ENCODE results near the gene WIPF1.

Gene WIPF1

DNA sequence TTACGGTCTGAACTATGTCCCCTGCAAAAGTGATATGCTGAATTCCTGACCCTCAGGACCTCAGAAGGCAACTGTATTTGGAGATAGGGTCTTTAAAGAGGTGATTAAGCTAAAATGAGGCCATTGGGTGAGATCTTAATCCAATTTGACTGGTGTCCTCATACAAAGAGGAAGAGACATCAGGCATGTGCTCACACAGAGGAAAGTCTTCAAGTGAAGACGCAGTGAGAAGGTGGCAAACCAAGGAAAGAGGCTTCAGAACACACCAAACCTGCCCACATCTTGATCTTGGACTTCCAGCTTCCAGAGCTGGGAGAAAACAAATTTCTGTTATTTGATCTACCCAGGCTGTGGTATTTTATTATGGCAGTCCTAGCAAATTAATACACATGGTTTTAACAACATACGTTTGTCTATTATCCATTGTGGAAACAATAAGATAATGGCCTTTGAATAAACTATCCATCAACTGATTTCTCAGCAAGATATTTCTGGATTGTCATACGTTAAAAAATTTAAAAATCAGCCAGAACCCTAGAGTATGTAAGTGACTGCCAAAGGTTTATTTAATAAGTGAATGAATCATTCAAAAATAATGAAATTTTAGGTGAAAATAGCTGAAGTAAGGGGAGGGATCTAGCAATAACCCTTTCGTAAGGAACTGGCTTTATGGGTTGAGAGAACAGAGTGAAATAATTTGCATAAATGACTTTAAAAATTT is 6.5 kb downstream of the WIPF1 start:
- TF ChIP-seq, protein P1, sequence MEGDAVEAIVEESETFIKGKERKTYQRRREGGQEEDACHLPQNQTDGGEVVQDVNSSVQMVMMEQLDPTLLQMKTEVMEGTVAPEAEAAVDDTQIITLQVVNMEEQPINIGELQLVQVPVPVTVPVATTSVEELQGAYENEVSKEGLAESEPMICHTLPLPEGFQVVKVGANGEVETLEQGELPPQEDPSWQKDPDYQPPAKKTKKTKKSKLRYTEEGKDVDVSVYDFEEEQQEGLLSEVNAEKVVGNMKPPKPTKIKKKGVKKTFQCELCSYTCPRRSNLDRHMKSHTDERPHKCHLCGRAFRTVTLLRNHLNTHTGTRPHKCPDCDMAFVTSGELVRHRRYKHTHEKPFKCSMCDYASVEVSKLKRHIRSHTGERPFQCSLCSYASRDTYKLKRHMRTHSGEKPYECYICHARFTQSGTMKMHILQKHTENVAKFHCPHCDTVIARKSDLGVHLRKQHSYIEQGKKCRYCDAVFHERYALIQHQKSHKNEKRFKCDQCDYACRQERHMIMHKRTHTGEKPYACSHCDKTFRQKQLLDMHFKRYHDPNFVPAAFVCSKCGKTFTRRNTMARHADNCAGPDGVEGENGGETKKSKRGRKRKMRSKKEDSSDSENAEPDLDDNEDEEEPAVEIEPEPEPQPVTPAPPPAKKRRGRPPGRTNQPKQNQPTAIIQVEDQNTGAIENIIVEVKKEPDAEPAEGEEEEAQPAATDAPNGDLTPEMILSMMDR (IDR thresholded peaks at IDR 0.05; ENCODE audit: extremely low read depth, missing control alignments): no peak
- no peak for DNase-seq (ENCODE audit: low spot score)

DNA sequence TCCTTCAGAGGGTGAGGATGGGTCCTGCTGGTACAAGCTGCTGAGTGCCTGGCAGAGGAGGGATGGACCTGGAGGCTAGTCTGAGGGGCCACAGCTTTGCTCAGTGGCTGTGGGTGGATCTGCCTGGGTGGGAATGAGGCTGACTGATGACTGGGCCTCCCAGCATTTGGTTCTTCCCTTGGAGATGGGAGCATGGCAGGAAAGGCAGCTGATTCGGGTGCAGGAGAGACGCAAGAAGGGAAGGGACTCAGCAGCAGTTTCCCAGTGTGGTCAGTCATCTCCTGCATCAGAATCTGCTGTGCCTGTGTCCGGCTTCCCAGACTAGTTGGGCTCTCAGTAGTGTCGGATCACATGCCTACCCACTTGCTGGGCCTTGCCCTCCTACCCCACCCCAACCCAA is 7.3 kb downstream of the WIPF1 start:
- TF ChIP-seq, protein P1 (IDR thresholded peaks at IDR 0.05; ENCODE audit: extremely low read depth, missing control alignments): no peak
- no peak for DNase-seq (ENCODE audit: low spot score)

GRCh38 chr2:174589334-174589733 is 8.3 kb downstream of the WIPF1 start:
- TF ChIP-seq, protein P1 (IDR thresholded peaks at IDR 0.05; ENCODE audit: extremely low read depth, missing control alignments): no peak
- no peak for DNase-seq (ENCODE audit: low spot score)

DNA sequence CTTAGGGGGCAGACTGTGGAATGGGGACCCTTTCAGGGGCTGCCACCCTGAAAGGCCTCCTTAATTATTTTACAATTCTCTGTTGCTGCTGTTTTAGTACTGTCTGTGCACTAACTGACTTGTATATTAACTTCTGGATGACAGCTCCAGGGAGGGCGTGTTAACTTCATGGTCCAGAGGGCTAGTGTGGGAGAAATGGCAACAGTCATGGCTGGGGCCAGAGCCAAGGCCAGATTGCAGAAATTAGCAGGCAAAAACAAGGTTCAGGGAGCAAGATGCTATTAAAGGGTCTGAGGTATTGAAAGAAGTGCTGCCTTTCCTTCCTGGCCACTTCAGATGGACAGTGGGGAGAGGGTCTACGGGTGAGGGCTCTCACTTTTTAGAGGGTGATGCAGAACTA is 9.1 kb downstream of the WIPF1 start:
- TF ChIP-seq, protein P1 (IDR thresholded peaks at IDR 0.05; ENCODE audit: extremely low read depth, missing control alignments): no peak
- no peak for DNase-seq (ENCODE audit: low spot score)

DNA sequence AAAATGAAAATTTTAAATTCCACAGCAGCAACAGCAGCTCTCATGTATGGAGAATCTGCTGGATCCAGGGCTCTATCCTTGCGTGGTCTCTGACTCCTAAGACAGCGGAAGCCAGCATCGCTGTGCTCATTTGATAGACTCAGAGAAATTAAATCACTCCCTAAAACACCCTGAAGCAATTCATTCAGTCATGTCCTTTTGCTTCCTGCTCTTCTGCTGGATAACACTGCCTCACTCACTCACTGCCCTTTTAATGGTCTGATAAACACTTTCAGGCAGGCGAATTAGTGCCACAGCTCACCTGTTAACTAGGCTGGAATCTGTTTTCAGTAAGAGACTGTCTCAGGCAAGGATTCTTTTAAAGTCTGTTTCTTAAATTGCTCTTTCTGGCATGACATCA is 10.0 kb downstream of the WIPF1 start:
- TF ChIP-seq, protein P1 (IDR thresholded peaks at IDR 0.05; ENCODE audit: extremely low read depth, missing control alignments): no peak
- DNase-seq (ENCODE audit: low spot score): no peak

DNA sequence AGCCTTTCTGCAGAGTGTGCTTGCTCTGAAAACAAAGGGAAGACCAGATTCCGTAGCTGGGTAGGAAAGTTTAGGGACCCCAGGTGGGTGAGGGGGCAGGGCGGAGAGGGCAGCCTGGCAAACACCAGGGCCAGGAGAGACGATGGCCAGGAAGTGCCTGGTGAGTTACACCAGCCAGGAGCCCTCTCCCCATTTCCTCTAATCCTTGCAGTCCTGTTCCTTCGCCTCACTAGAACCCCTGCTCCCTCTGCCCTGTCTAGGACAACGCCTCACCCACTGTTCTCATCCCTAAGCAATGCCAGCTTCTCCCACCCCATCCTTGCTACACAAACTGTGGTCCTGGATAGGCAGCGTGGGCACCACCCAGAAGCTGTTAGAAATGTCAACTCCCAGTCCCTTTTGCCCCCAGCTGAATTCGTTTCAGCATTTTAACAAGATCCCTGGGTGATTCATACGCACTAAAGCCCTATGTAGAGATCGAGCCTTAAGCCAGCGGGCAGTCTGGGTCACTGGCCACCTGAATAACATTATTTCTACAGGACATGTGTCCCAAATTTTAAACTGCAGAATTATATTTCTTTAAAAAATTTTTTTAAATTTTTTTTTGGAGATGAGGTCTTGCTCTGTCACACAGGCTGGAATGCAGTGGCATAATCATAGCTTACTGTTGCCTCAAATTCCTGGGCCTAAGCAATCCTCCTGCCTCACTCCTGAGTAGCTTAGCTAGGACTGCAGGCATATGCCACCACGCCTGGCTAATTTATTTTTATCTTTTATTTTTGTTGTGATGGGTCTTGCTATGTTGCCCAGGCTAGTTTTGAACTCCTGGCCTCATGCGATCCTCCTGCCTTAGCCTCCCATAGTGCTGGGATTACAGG is 10.9 kb downstream of the WIPF1 start:
- TF ChIP-seq, protein P1 (IDR thresholded peaks at IDR 0.05; ENCODE audit: extremely low read depth, missing control alignments): no peak

DNA sequence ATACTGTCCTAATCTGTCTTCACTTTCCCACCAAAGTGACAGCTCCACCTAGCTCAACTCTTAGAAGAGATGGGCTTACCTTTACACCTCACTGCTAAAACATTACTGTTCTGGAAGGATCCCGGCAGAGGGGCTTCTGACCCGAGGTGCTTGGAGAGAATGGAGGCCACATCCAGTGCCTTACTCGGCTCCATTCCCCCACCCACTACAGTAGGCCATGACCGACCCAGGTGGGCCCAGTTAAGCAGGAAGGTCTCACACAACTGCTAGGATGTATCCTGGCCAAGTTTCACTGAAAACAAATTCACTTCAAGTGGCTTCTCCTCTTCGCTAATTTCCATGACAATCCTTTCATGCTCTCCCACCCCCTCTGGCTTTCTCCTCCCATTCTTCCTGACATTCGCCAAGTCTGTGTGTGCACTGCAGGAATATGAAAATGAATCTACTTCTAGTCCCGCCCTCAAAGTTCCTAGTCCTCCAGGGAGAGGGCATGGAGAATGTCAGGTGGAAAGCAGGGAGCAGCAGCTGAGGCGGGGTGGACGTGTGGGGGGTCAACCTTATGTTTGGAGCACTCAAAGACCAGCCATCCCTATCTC is 11.8 kb downstream of the WIPF1 start:
- no peak for DNase-seq (ENCODE audit: low spot score)
- TF ChIP-seq, protein P1 (IDR thresholded peaks at IDR 0.05; ENCODE audit: extremely low read depth, missing control alignments): no peak

More for the DNA sequence above, 10.9 kb downstream of the WIPF1 start:
- DNase-seq (ENCODE audit: low spot score): no peak

Measured in GM20000 (cell line).